GM21390 (cell line): ENCODE results near the gene KRTAP17-1.

ENCODE experiments used
- ATAC-seq: cut with Tn5 transposase; IDR thresholded peaks from one replicate; pipeline ENCODE4 v1.9.1; 2021; ENCODE audit not compliant: unreplicated experiment

The KRTAP17-1 gene

GRCh38 chr17:41333098-41333497 lies 17.6 kb upstream of the KRTAP17-1 start:
- ATAC-seq = no peak

GRCh38 chr17:41332239-41332638 lies 16.7 kb upstream of the KRTAP17-1 start:
- no peak for ATAC-seq

- ATAC-seq = no peak
Measured at GRCh38 chr17:41331606-41332005, 16.1 kb upstream of the KRTAP17-1 start.

GRCh38 chr17:41329279-41329948 lies 13.9 kb upstream of the KRTAP17-1 start:
- no peak for ATAC-seq

- ATAC-seq = no peak
Measured at GRCh38 chr17:41328207-41328606, 12.7 kb upstream of the KRTAP17-1 start.

DNA sequence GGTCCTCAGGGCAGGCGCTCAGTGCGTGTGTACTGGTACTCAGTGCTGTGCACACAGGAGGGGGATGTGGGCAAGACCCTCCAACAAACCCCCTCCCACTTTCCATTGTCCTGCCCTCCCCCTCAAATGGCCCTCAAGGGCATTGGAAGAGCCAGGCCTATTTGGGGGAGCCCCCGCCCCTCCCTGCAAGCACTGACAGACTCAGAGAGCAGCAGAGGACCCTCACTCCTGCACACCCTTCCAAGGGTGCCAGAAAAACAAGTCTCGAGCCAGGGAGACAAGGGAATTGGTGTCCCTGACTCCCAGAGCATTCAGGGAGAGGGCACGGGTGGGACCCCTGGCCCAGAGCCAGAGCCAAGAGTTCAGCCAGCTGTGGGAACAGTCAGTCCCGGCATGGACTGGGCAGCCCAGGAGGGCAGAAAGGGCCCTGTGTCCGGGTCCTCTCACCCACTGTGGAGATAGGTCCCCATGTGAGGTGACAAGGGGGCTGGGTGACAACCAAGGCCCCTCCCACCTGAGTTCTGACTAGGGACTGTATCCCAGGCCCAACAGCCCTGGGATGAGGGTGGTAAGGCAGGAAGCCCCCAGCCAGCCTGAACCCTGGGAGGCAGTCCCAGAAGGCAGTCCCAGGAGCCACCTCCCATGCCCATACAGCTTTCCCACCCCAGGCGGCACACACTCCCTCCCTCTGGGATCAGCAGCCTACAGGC lies 12.1 kb upstream of the KRTAP17-1 start:
- no peak for ATAC-seq

DNA sequence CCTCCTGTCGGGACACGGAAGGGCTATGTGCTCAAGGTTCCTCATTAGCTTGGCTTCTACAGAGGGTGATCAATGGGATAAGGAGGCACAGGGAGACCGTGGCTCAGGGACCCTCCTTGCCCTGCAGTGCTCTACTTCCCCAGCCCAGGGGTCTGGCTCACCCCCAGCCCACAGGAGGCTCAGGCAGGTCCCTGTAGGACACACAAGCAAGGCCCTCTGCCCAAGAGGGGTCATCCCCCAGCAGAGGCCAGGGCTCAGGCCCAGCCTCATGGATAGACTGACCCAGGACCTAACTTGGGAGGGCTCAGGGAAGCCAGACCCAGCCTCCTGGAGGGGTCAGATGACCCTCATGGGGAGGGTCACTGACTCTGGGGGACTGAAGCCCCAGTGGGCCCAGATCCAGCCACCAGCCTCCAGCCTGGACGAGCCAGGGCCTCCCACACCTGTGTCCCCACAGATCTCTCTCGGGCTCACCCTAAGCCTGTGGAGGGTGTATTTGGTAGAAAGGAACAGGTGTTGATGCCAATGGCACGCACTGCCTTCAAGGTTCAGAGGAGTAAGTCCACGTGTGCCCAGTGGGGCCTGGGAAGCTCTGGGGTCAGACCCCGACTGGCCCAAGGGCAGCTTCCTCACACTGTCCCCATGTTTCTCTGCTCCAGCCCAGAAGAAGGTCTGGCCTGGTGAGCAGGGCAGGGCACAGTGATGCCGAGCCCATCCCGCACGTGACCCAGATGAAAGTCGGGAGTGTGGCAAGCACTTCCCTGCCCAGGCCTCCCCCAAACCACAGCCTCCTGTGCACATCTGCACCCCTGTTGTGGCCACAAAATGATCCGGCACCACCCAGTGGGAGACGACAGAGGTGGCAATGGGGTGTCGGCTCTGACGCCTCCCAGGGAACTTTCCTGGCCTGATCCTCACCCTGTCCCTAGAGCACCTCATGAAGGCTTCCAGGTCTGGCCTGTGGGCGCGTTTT lies 10.9 kb upstream of the KRTAP17-1 start:
- no peak for ATAC-seq

- no peak for ATAC-seq
Measured at GRCh38 chr17:41325611-41326010, 10.1 kb upstream of the KRTAP17-1 start.

- ATAC-seq = no peak
Measured at GRCh38 chr17:41325126-41325525, 9.6 kb upstream of the KRTAP17-1 start.

GRCh38 chr17:41324180-41325075 lies 8.9 kb upstream of the KRTAP17-1 start:
- no peak for ATAC-seq

GRCh38 chr17:41322903-41323895 lies 7.7 kb upstream of the KRTAP17-1 start:
- no peak for ATAC-seq

- ATAC-seq = no peak
Measured at GRCh38 chr17:41322094-41322902, 6.8 kb upstream of the KRTAP17-1 start.

DNA sequence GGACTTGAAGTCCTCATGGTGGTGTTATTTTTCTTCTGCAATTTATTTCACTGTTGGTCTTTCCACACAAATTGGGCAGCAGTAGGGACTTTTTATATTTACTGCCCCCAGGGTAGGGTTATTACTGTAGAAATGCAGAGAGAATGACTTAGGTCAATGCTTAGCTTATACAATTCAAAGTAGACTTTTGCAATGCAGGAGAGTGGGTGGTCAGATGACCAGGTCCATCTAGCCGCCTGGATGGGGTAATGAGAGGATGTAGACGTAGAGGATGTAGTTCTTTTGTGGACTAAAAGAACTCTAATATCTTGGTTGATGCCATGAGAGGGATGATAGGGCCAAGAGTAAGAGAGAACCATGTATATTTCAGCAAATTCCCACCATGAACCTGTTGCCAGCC lies 2.7 kb upstream of the KRTAP17-1 start:
- ATAC-seq = no peak

GRCh38 chr17:41315814-41316445 lies 420 bp upstream of the KRTAP17-1 start:
- ATAC-seq = no peak

- no peak for ATAC-seq
Measured at GRCh38 chr17:41311111-41311510, 4.4 kb downstream of the KRTAP17-1 start.

DNA sequence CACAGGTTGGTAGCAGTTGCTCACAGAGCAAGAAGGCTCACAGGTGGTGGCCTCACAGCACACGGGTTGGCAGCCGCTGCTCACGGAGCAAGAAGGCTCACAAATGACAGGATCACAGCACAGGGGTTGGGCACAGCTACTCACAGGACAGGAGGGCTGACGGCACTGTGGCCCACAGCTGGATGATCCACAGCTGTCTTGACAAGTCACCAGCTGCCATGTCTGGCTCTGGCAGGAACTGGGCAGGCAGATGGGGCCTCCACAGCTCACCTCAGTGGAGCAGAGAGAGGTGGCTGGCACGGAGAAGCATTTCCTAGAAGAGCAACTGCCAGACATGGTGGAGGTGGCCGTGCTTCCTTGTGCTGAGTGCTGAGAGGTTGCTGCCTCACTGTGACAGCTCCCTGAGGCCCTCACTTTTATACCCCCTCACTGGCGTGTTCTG lies 6.6 kb downstream of the KRTAP17-1 start, which contains the start of gene KRTAP16-1:
Gene KRTAP16-1 (minus strand): TSS at position 392 of the 442 bp plus-strand sequence. CDS start 56 bp downstream, at position 336.
- ATAC-seq = no peak

DNA sequence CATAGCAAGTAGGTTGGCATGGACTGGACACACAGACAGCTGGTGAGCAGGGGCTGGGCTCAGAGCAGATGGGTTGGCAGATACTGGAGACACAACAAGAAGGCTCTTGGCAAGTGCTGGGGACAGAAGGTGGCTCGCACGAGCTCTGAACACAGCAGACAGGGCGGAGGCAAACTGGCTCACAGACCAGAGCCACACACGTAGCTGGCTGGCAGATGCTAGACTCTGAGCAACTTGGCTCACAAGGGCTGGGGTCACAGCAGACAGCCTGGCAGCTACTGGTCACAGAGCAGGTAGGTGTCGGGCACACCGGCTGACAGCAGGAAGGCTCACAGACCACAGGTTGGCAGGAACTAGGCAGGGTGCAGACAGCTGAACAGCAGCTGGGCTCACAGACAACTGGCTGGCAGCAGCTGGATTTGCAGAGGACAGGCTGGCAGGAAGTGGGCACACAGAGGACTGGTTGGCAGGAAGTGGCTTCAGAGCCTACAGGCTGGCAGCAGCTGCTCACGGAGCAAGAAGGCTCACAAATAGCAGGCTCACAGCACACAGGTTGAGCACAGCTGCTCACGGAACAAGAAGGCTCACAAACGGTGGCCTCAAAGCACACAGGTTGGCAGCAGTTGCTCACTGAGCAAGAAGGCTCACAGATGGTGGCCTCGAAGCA lies 7.1 kb downstream of the KRTAP17-1 start:
- ATAC-seq = no peak
